OCI-LY7 (cell line): ENCODE results near the gene SLC44A3. TPM values are rescaled to one million over a fixed set of nuclear protein-coding genes. Genes with fewer than 3 reads are reported as not detected.
"Not testable (repeated sequence)": the region's sequence is repeated elsewhere in the genome, so short reads cannot be mapped to it uniquely, and the experiment has no call there.

Experiments
- BruUV-seq: library from RNA; stranded (reverse); fragments of 400-500 nt; replicated peaks from 2 replicates; lab custom pipeline; 2021; lab: Mats Ljungman, UMichigan
- CTCF ChIA-PET: fragments of 300-600 bp; sonication (Branson Sonifier 250); formaldehyde crosslinking; loops from one replicate; lab custom pipeline; 2022; ENCODE audit warnings: antibody characterized with exemption; ENCODE audit not compliant: unreplicated experiment; lab: Charles Lee
- POLR2A ChIA-PET: fragments of 300-600 bp; sonication (Branson Sonifier 250); formaldehyde crosslinking; loops from one replicate; lab custom pipeline; 2022; ENCODE audit warnings: antibody characterized with exemption; lab: Charles Lee
- DNase-seq: peaks from one replicate; pipeline ENCODE4 v3.0.0-alpha.2; 2015; ENCODE audit warnings: low spot score
- H2AFZ ChIP-seq: fragments of 200-600 bp; sonication (generic), shearing (Covaris generic); 2 replicates; pipeline ENCODE4 v1.6.1; 2014; ENCODE audit warnings: mild to moderate bottlenecking, antibody characterized with exemption, low read length, moderate library complexity
- H3K27ac ChIP-seq: fragments of 200-600 bp; sonication (generic); 2 replicates; pipeline ENCODE4 v1.5.1; 2014; ENCODE audit warnings: mixed run types, low read depth, mild to moderate bottlenecking, moderate library complexity, low read length, inconsistent platforms; ENCODE audit not compliant: poor library complexity, severe bottlenecking
- H3K36me3 ChIP-seq: fragments of 200-600 bp; sonication (generic); 2 replicates; pipeline ENCODE4 v1.6.1; 2014; ENCODE audit warnings: mild to moderate bottlenecking, antibody characterized with exemption, low read length, moderate library complexity, mixed read lengths; ENCODE audit not compliant: insufficient read depth
- H3K4me1 ChIP-seq: fragments of 200-600 bp; sonication (generic); 2 replicates; pipeline ENCODE4 v1.5.1; 2014; ENCODE audit warnings: mild to moderate bottlenecking, low read length; ENCODE audit not compliant: insufficient read depth, poor library complexity, severe bottlenecking
- H3K4me2 ChIP-seq: fragments of 200-600 bp; sonication (generic); 2 replicates; pipeline ENCODE4 v1.6.1; 2014; ENCODE audit warnings: mild to moderate bottlenecking, low read length
- H3K4me3 ChIP-seq: fragments of 200-600 bp; sonication (generic); 2 replicates; pipeline ENCODE4 v1.5.1; 2014; ENCODE audit warnings: mild to moderate bottlenecking, low read depth, low read length; ENCODE audit not compliant: poor library complexity, severe bottlenecking
- H3K79me2 ChIP-seq: fragments of 200-600 bp; sonication (generic); 2 replicates; pipeline ENCODE4 v1.6.1; 2016; ENCODE audit warnings: low read depth, mild to moderate bottlenecking, low read length, moderate library complexity, mixed read lengths; ENCODE audit not compliant: insufficient read depth
- H3K9me2 ChIP-seq: fragments of 200-600 bp; sonication (generic); 2 replicates; pipeline ENCODE4 v1.6.1; 2016; ENCODE audit warnings: mild to moderate bottlenecking, low read length, mixed read lengths; ENCODE audit not compliant: insufficient read depth
- H3K9me3 ChIP-seq: fragments of 200-600 bp; sonication (generic); 2 replicates; pipeline ENCODE4 v1.6.1; 2014; ENCODE audit warnings: mild to moderate bottlenecking, mixed run types, low read length, mixed read lengths
- H4K20me1 ChIP-seq: fragments of 200-600 bp; sonication (generic); 2 replicates; pipeline ENCODE4 v1.6.1; 2014; ENCODE audit warnings: mild to moderate bottlenecking, antibody characterized with exemption, low read length, moderate library complexity, mixed read lengths; ENCODE audit not compliant: insufficient read depth
- EZH2phosphoT487 ChIP-seq: fragments of 200-600 bp; sonication (generic); IDR thresholded peaks from 2 replicates; pipeline ENCODE4 v1.6.1; 2018; ENCODE audit warnings: low read depth, borderline replicate concordance, mild to moderate bottlenecking, mixed run types, antibody characterized with exemption, low read length, moderate library complexity, mixed read lengths
- intact Hi-C: fragments of 100-400 bp; cut with micrococcal nuclease; formaldehyde crosslinking; loops from one replicate; pipeline ENCODE4 v1.10.0; 2022; ENCODE audit not compliant: unreplicated experiment
- total RNA-seq, 2 experiments: library from RNA; depleted of rRNA in 1 of 2; stranded (reverse); fragments of >200 nt in 1 of 2; shearing (Covaris generic) in 1 of 2; gene quantifications; 2 replicates each; pipeline ENCODE4 v1.2.3, GENCODE V29; 2014 to 2022
- TF ChIP-seq, protein P1 (sequence below): fragments of 200-600 bp; sonication (generic); conservative IDR thresholded peaks from 2 replicates; pipeline ENCODE4 v1.5.1; 2014; ENCODE audit warnings: mild to moderate bottlenecking, antibody characterized with exemption, low read length, moderate library complexity, mixed read lengths

Gene SLC44A3
- total RNA-seq, 2 experiments from 2014 or later = not detected

- Histone ChIP-seq H3K36me3 (no peaks in the 10 kb centered on the region), H3K9me2 (no peaks in the 10 kb centered on the region), H3K9me3 (no peaks in the 10 kb centered on the region), H4K20me1 (no peaks in the 10 kb centered on the region), H3K27ac (no peak overlapping the region), H3K79me2 (no peaks in the 10 kb centered on the region), H3K4me2 (no peak overlapping the region), H2AFZ (no peak overlapping the region), H3K4me1 (no peaks in the 10 kb centered on the region), H3K4me3 (no peak overlapping the region)
- ChIA-PET CTCF (no interaction called here), POLR2A (no interaction called here)
- intact Hi-C loops = no loop called here
- TF ChIP-seq, protein P1, sequence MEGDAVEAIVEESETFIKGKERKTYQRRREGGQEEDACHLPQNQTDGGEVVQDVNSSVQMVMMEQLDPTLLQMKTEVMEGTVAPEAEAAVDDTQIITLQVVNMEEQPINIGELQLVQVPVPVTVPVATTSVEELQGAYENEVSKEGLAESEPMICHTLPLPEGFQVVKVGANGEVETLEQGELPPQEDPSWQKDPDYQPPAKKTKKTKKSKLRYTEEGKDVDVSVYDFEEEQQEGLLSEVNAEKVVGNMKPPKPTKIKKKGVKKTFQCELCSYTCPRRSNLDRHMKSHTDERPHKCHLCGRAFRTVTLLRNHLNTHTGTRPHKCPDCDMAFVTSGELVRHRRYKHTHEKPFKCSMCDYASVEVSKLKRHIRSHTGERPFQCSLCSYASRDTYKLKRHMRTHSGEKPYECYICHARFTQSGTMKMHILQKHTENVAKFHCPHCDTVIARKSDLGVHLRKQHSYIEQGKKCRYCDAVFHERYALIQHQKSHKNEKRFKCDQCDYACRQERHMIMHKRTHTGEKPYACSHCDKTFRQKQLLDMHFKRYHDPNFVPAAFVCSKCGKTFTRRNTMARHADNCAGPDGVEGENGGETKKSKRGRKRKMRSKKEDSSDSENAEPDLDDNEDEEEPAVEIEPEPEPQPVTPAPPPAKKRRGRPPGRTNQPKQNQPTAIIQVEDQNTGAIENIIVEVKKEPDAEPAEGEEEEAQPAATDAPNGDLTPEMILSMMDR = no peak
- TF ChIP-seq EZH2phosphoT487 = no peak
- BruUV-seq = no TSS peak
- DNase-seq = no peak
Measured at GRCh38 chr1:94937820-94938219, 117.7 kb downstream of the SLC44A3 start.

- H3K9me3 ChIP-seq = no peaks in the 10 kb centered on the region
- H3K79me2 ChIP-seq = no peaks in the 10 kb centered on the region
- no TSS peak for BruUV-seq
- POLR2A ChIA-PET = no interaction called here
- H2AFZ ChIP-seq = no peak overlapping the region
- H3K36me3 ChIP-seq = no peaks in the 10 kb centered on the region
- H3K4me1 ChIP-seq = no peaks in the 10 kb centered on the region
- H3K4me3 ChIP-seq = no peak overlapping the region
- no peak overlapping the region for H3K4me2 ChIP-seq
- no peaks in the 10 kb centered on the region for H3K9me2 ChIP-seq
- no peak overlapping the region for H3K27ac ChIP-seq
- no peaks in the 10 kb centered on the region for H4K20me1 ChIP-seq
- TF ChIP-seq EZH2phosphoT487 = no peak
- TF ChIP-seq, protein P1 = no peak
- intact Hi-C loops = no loop called here
- CTCF ChIA-PET = no interaction called here
- no peak for DNase-seq
Measured at GRCh38 chr1:94940738-94941137, 120.6 kb downstream of the SLC44A3 start.

- H3K4me1 ChIP-seq, H3K4me2 ChIP-seq, H3K27ac ChIP-seq, H3K36me3 ChIP-seq, POLR2A ChIA-PET, H3K4me3 ChIP-seq, H3K79me2 ChIP-seq, H3K9me3 ChIP-seq, DNase-seq, H3K9me2 ChIP-seq, BruUV-seq, CTCF ChIA-PET, intact Hi-C loops, H2AFZ ChIP-seq, H4K20me1 ChIP-seq: not testable (repeated sequence)
Measured at GRCh38 chr1:94941480-94941879, 121.3 kb downstream of the SLC44A3 start.
